BLaER1 (cell line): Measurements from ENCODE around the gene CRELD1.
A peak's percentile ranks its signal among the peaks of the same experiment; 100 is the strongest.

Experiments used
- H3K27ac ChIP-seq: shearing (Covaris generic); formaldehyde crosslinking; 2 replicates; pipeline ENCODE4 v1.8.1; 2022
- H3K27me3 ChIP-seq: shearing (Covaris generic); formaldehyde crosslinking; 2 replicates; pipeline ENCODE4 v1.8.1; 2022
- H3K36me3 ChIP-seq: shearing (Covaris generic); formaldehyde crosslinking; 2 replicates; pipeline ENCODE4 v1.8.1; 2022
- H3K4me1 ChIP-seq: shearing (Covaris generic); formaldehyde crosslinking; 2 replicates; pipeline ENCODE4 v1.8.1; 2022
- H3K4me2 ChIP-seq: shearing (Covaris generic); formaldehyde crosslinking; 2 replicates; pipeline ENCODE4 v1.8.1; 2022
- H3K4me3 ChIP-seq: shearing (Covaris generic); formaldehyde crosslinking; 2 replicates; pipeline ENCODE4 v1.8.1; 2022
- H3K9ac ChIP-seq: shearing (Covaris generic); formaldehyde crosslinking; 2 replicates; pipeline ENCODE4 v1.8.1; 2022
- H3K9me3 ChIP-seq: shearing (Covaris generic); formaldehyde crosslinking; 2 replicates; pipeline ENCODE4 v1.8.1; 2022
- H4K20me1 ChIP-seq: shearing (Covaris generic); formaldehyde crosslinking; 2 replicates; pipeline ENCODE4 v1.8.1; 2022
- Cebpa-rat ChIP-seq: shearing (Covaris generic); IDR thresholded peaks from 2 replicates; pipeline ENCODE4 v1.8.1; 2022

Gene CRELD1

DNA sequence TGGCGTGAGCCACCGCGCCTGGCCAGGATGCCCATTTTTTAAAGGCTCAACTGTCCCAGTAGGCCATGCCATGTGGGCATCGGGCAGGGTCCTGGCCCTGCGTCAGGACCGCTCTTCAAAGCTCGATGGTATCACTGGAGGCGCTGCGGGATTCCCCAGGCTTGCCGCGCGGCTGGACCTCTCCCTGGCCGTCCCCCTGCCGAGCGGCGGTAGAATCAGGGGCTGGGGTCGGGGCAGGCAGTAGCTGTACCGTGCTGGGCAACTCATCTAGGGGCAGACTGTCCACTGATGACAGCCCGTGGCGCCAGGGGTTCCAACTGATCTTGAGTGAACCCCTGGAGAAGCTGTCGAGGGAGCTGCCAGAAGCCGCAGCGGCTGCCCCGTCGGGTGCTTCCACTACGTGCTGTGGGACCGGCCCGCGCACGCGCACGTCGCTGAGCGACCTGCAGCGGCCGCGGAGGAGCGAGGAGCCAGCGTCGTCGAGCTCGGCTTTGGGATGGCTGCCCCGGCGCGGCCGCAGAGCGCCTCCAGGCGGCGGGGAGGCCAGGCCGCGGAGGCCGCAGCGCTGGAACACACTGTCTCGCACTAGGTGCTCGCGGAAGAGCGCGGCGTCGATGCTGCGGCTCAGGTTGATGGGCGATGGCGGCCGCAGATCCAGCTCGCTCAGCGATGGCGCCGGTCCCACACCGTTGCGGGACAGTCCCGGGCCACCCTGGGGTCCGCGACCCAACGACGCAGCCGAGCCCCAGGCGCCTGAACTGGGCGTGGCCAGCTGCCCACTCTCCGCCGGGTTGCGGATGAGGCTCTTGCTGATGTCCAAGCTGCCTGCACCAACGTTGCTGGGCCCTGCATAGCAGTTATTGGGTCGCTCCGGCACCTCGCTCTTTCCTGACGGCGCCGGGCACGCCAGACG is 12.7 kb downstream of the CRELD1 start:
- TF ChIP-seq Cebpa-rat: no peak
- Histone ChIP-seq H3K4me3 (no peak overlapping the region), H3K27ac (no peak overlapping the region), H3K27me3 (no peaks in the 10 kb centered on the region), H3K9me3 (no peaks in the 10 kb centered on the region), H3K4me1 (peaks cover 18% of the 10 kb centered on the region), H3K9ac (no peak overlapping the region), H3K36me3 (peaks cover 83% of the 10 kb centered on the region), H4K20me1 (no peaks in the 10 kb centered on the region), H3K4me2 (no peak overlapping the region)

DNA sequence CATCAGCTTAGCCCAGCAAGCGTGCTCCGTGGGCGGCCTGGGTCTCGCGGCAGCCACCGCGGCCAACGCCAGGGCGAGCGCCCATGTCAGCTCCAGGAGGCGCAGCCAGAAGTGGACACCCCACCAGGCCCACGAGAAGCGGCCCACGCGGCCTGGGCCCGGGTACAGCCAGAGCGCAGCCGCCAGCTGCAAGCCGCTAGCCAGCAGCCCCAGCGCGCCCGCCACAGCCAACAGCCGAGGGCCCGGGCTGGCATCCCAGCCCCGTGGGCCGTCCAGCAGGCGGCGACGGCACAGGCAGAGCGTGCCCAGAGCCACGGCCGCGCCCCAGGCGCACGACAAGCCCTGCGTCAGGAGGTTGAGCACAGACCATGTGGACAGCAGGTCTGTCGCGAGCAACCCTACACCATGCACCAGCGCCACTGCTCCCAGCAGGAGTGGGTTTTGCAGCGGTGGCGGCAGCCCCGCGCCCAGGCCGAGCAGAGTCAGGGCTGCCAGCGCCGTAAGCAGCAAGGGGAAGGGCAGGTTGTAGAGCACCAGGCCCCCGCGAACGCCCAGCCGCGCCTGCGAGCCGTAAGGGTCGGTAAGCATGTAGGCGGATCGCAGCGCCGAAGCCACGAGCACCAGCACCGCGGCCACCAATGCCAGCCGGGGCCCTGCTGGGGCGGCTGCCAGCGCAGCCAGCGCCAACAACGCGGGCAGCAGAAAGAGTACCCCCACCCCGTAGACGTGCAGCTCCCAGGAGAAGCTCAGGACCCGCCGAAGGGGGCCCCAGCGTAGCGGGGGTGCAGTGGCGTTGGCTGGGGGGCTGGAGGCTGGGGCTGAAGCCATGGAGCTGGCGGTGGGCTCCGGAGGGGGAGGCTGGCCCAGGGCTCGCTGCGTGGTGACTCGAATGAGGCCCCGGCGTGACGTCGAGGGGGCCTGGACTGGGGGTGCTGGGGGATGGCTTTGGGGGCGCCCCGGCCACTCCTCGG is 13.7 kb downstream of the CRELD1 start:
- H3K4me2 ChIP-seq: no peak overlapping the region
- no peak for TF ChIP-seq Cebpa-rat
- no peak overlapping the region for H3K9ac ChIP-seq
- H3K9me3 ChIP-seq: no peaks in the 10 kb centered on the region
- no peak overlapping the region for H3K27ac ChIP-seq
- no peaks in the 10 kb centered on the region for H3K27me3 ChIP-seq
- peaks cover 75% of the 10 kb centered on the region for H3K36me3 ChIP-seq
- H3K4me1 ChIP-seq: peaks cover 23% of the 10 kb centered on the region
- no peaks in the 10 kb centered on the region for H4K20me1 ChIP-seq
- no peak overlapping the region for H3K4me3 ChIP-seq

DNA sequence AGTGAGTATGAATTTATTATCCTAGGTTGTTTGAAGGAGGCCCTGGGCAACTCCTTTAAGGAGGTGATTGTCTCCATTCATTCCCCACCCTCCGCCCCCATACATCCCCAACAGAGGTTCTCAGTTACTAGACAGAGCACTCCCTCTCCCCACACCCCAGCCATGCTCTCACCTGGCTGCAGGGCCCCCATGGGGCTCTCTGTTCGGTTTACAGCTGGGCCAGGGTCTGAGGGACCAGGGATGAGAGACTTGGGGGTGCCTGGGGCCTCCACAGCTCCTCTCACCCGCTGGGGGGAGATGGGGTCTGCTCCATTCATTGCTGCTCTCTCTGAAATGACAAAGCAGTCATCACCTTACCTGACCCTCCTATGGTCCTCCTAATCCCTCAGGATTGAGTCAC is 15.0 kb downstream of the CRELD1 start:
- Histone ChIP-seq H3K4me3 (no peak overlapping the region), H3K9ac (no peak overlapping the region), H3K27me3 (no peaks in the 10 kb centered on the region), H4K20me1 (no peaks in the 10 kb centered on the region), H3K27ac (no peak overlapping the region), H3K9me3 (no peaks in the 10 kb centered on the region), H3K4me1 (peaks cover 36% of the 10 kb centered on the region), H3K36me3 (peaks cover 62% of the 10 kb centered on the region), H3K4me2 (no peak overlapping the region)
- TF ChIP-seq Cebpa-rat: no peak

DNA sequence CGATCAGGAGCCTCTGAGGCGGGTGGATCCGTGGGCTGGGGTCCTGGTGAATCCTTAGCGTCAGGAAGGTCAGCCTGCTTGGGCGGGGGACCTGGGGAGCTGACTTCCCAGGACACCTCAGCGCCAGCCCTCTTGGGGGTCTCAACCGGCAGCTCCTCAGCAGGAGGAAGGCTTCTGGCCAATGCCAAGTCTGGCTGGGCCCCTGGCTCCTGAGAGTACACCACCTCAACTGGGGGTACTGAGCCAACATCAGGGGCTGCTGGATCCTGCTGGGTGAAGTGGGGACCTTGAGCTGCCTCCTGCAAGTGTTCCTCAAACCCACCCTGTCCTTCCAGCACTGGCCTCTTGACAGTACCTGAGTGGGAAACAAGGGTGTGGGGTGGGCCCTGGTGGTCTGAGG is 15.5 kb downstream of the CRELD1 start:
- no peak overlapping the region for H3K4me3 ChIP-seq
- peaks cover 38% of the 10 kb centered on the region for H3K4me1 ChIP-seq
- no peak for TF ChIP-seq Cebpa-rat
- H4K20me1 ChIP-seq: no peaks in the 10 kb centered on the region
- H3K27ac ChIP-seq: no peak overlapping the region
- H3K27me3 ChIP-seq: no peaks in the 10 kb centered on the region
- H3K9me3 ChIP-seq: no peaks in the 10 kb centered on the region
- no peak overlapping the region for H3K9ac ChIP-seq
- peaks cover 57% of the 10 kb centered on the region for H3K36me3 ChIP-seq
- H3K4me2 ChIP-seq: no peak overlapping the region

DNA sequence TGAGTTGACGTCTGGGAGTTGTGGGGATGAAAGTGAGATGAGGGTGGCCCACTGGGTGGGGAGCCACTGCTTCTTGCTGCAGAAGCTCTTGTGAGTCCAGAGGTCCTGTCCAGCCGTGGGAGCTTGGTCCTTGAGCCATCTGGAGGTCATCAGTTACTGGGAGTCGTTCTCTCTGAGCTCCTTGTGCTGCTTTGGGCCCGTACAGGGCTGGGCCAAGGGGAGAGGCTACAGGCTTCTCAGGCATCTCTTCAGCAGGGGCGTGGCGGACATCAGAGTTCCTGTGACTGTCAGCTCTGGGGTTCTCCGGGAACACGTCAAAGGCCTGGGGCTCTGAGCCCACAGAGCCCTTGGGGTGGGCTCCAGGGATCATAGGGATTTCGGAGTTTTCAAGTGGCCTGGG is 16.0 kb downstream of the CRELD1 start:
- Histone ChIP-seq H4K20me1 (no peaks in the 10 kb centered on the region), H3K4me2 (no peak overlapping the region), H3K4me1 (peaks cover 38% of the 10 kb centered on the region), H3K4me3 (no peak overlapping the region), H3K27ac (no peak overlapping the region), H3K36me3 (peaks cover 52% of the 10 kb centered on the region), H3K9ac (no peak overlapping the region), H3K27me3 (no peaks in the 10 kb centered on the region), H3K9me3 (no peaks in the 10 kb centered on the region)
- no peak for TF ChIP-seq Cebpa-rat

DNA sequence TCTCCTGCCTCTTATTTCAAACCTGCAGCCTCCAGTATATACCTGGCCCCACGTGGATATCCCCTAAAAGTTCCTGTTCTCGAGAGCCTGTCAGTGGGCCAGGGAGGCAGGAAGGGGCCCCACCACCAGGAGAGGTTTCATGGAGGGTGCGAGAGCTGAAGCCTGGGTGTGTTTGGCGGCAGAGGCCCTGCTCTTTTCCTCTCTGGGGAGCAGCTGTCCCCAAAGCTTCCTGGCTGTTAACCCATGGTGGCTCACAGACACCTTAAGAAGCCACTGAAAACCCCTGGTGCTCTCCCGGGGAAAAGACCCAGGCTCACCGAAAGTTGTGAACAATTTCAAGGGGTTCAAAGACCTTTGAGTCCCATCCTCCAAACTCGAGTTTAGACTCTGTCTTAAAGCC is 17.5 kb downstream of the CRELD1 start:
- peak overlapping the region; percentile 80 for H3K4me3 ChIP-seq
- no peak for TF ChIP-seq Cebpa-rat
- H4K20me1 ChIP-seq: no peaks in the 10 kb centered on the region
- no peaks in the 10 kb centered on the region for H3K27me3 ChIP-seq
- peak overlapping the region; percentile 58 for H3K27ac ChIP-seq
- H3K9ac ChIP-seq: peak overlapping the region; percentile 71
- H3K36me3 ChIP-seq: peaks cover 37% of the 10 kb centered on the region
- H3K9me3 ChIP-seq: no peaks in the 10 kb centered on the region
- peak overlapping the region; percentile 97 for H3K4me2 ChIP-seq
- peaks cover 38% of the 10 kb centered on the region for H3K4me1 ChIP-seq

DNA sequence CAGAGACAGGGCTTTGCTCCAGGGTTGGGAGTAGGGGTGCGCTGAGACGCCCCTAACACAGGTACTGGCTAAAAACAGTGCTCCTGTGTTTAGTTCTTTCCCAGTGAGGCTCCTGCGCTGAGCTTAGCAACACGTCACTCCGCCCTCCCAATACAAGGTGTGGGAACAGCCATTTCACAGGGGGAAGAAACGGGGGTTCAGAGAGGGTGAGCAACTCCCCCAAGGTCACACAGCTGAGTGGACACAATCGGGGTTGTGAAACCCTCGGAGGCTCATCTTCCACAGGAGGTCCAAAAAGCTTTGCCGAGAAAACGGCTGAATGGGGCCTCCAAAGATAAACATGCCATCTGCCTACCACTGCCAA is 17.9 kb downstream of the CRELD1 start:
- Histone ChIP-seq H3K27me3 (no peaks in the 10 kb centered on the region), H3K4me3 (peak overlapping the region; percentile 80), H3K9ac (peak overlapping the region; percentile 71), H3K27ac (peak overlapping the region; percentile 58), H3K4me2 (peak overlapping the region; percentile 97), H4K20me1 (no peaks in the 10 kb centered on the region), H3K9me3 (no peaks in the 10 kb centered on the region), H3K36me3 (peaks cover 32% of the 10 kb centered on the region), H3K4me1 (peaks cover 38% of the 10 kb centered on the region)
- no peak for TF ChIP-seq Cebpa-rat

DNA sequence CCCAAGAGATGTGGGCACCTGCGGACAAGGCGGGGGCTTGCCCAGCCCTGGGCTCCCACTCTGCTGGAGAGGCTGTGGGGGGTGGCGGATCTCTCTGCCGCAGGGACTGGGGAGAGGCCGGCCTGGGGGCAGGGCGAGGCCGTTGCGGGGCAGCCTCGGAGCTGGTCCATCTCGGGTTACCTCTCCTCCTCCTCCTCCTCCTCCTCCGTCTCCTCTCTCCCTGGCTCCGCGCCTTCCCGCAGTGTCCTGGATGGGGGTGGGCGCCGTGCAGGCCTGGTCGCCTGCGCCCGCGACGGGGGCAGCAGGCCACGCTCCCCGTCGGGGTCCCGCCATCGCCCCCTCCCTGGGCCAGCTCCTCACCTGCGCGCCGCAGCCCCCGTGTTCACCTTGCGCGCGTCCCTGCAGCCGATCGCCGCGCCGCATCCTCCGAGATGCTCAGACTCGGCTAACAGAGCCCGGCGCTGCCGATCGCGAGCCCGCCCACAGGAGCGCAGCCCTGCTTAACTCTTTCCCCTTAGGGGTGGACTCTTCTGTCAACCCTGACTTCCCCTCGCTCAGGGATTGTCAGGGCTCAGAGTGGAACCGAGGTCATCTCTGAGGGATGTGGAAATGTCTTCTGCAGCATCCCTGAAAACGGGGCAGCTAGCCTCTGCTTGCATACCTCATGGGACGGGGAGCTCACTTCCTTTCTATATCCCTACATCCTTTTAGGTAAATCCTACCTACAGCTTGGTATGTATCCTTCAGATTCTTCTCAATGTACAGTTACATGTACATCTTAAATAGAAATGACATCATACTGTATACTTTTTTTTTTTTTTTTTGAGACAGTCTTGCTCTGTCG is 18.6 kb downstream of the CRELD1 start, which contains the start of gene PRRT3:
Gene PRRT3, minus strand, starts transcription at position 447 of the 844 bp plus-strand sequence. CDS start 2,293 bp downstream, outside the sequence.
- H3K9ac ChIP-seq: peak within 1 kb of the TSS; percentile 71
- H3K36me3 ChIP-seq: peaks cover 26% of the 10 kb centered on the region
- peak within 1 kb of the TSS; percentile 58 for H3K27ac ChIP-seq
- TF ChIP-seq Cebpa-rat: no peak
- H3K27me3 ChIP-seq: no peaks in the 10 kb centered on the region
- no peaks in the 10 kb centered on the region for H3K9me3 ChIP-seq
- no peaks in the 10 kb centered on the region for H4K20me1 ChIP-seq
- peaks cover 38% of the 10 kb centered on the region for H3K4me1 ChIP-seq
- H3K4me2 ChIP-seq: peak within 1 kb of the TSS; percentile 97
- peak within 1 kb of the TSS; percentile 80 for H3K4me3 ChIP-seq

DNA sequence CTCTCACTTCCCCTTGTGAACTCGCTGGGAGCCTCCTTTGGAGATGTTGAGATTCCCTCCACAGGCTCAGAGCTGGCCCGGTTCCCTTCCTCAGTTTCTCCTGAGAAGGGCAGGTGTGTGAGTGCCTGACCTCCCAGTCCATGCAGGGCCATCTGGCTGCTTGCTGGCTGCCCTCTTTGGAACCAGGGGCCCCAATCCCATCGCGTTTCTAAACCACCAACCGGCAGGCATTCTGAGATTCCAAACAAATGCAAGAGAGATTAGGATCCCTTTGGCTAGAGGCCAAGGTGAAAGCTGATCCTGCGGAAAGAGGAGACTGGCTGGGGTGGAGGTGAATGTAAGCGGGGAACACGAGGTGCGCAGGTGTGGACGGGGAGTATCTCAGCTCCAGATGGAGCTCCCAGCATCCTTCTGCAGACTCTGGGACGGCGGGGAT is 21.5 kb downstream of the CRELD1 start:
- H3K4me2 ChIP-seq: no peak overlapping the region
- H3K4me1 ChIP-seq: peaks cover 33% of the 10 kb centered on the region
- no peak overlapping the region for H3K9ac ChIP-seq
- H4K20me1 ChIP-seq: no peaks in the 10 kb centered on the region
- H3K36me3 ChIP-seq: no peaks in the 10 kb centered on the region
- H3K4me3 ChIP-seq: no peak overlapping the region
- TF ChIP-seq Cebpa-rat: no peak
- no peaks in the 10 kb centered on the region for H3K27me3 ChIP-seq
- no peak overlapping the region for H3K27ac ChIP-seq
- H3K9me3 ChIP-seq: no peaks in the 10 kb centered on the region
